Measurements from ENCODE around the gene FAM53A. TPM values are rescaled to one million over a fixed set of nuclear protein-coding genes. Genes with fewer than 3 reads are reported as not detected.
"Not testable (repeated sequence)": the region's sequence is repeated elsewhere in the genome, so short reads cannot be mapped to it uniquely, and the experiment has no call there.

The FAM53A gene
- total RNA-seq, 4 donors from 2014 or later, result 1.2 to 18.4 (median 4.9) TPM

DNA sequence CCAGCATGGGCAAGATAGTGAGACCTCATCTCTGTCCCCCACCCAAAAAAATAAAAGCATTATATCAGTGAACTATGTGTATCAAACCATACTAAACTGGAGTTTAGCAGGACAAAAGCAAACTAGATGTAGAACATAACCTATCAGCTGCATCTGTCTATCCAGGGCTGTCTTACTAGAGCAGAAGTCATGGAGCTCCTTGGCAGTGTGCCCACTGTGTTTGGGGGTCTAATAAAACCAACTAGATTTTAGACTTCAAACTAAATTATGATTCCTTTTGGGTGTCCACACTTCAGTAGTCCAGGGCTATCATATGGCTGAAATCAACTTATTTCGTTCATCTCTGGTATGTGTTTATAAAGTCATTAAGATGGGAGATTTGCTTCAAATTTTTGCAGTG lies 19.8 kb upstream of the FAM53A start:
- H3K27me3 ChIP-seq, result no peaks in the 10 kb centered on the region
- peaks cover 0 to 69% of the 10 kb centered on the region in 2 donors for H3K36me3 ChIP-seq
- H3K27ac ChIP-seq, result no peak overlapping the region
- 80 to 100% methylated on average over 1 of the region's 1 CpG for WGBS, 2 donors (ENCODE audit: low coverage in 1 of 2)
- no peak overlapping the region for H3K4me3 ChIP-seq
- ATAC-seq, result no peak
- peaks cover 0 to 5% (median 0%) of the 10 kb centered on the region in 3 donors for H3K4me1 ChIP-seq
- no peaks in the 10 kb centered on the region for H3K9me3 ChIP-seq
- TF ChIP-seq EP300 (IDR thresholded peaks at IDR 0.05) (no peak), POLR2A (IDR thresholded peaks at IDR 0.05) (no peak), POLR2AphosphoS5 (IDR thresholded peaks at IDR 0.05) (no peak)
- TF ChIP-seq, protein P1, sequence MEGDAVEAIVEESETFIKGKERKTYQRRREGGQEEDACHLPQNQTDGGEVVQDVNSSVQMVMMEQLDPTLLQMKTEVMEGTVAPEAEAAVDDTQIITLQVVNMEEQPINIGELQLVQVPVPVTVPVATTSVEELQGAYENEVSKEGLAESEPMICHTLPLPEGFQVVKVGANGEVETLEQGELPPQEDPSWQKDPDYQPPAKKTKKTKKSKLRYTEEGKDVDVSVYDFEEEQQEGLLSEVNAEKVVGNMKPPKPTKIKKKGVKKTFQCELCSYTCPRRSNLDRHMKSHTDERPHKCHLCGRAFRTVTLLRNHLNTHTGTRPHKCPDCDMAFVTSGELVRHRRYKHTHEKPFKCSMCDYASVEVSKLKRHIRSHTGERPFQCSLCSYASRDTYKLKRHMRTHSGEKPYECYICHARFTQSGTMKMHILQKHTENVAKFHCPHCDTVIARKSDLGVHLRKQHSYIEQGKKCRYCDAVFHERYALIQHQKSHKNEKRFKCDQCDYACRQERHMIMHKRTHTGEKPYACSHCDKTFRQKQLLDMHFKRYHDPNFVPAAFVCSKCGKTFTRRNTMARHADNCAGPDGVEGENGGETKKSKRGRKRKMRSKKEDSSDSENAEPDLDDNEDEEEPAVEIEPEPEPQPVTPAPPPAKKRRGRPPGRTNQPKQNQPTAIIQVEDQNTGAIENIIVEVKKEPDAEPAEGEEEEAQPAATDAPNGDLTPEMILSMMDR (IDR thresholded peaks at IDR 0.05), result no peak

DNA sequence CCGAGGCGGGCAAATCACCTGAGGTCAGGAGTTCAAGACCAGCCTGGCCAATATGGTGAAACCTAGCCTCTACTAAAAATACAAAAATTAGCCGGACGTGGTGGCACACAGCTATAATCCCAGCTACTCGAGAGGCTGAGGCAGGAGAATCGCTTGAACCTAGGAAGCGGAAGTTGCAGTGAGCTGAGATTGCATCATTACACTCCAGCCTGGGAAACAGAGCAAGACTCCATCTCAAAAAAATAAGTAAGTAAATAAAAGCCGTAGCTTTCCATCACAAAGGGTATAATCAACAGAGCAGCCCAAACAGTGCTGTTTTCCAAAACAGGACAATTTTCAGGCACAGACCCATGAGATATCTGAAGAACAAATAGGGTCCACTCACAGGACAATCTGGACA lies 17.6 kb upstream of the FAM53A start:
- H3K36me3 ChIP-seq, result peaks cover 0 to 90% of the 10 kb centered on the region in 2 donors
- H3K27me3 ChIP-seq, H3K4me1 ChIP-seq, H3K4me3 ChIP-seq, H3K9me3 ChIP-seq, ATAC-seq, H3K27ac ChIP-seq: not testable (repeated sequence)
- WGBS, 2 donors (ENCODE audit: low coverage in 1 of 2), result 43 to 80% methylated on average over 1 to 8 of the region's 8 CpGs

DNA sequence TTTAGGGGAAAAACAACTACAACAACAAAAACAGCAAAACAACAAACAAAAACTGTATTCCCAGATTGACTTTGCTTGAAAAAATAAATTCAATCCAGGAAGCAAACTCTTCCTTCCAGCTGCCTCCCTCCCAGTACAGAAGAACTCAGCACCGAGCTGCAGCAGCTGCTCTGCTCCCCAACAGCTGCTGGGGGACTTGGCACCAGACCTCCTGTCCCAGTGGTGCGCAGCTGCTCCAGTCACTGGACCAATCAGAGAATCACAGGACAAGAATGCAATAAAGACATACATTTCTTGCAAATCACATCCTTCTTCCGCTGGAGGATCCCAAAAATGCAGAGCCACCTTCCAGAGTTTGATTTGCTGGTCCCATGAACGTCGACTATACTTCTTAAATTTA lies 11.8 kb upstream of the FAM53A start:
- Histone ChIP-seq H3K36me3 (peaks cover 0 to 100% of the 10 kb centered on the region in 2 donors), H3K9me3 (no peaks in the 10 kb centered on the region), H3K4me3 (no peak overlapping the region), H3K27ac (no peak overlapping the region), H3K27me3 (no peaks in the 10 kb centered on the region), H3K4me1 (no peaks in the 10 kb centered on the region)
- no peak for TF ChIP-seq EP300 (IDR thresholded peaks at IDR 0.05)
- TF ChIP-seq, protein P1 (IDR thresholded peaks at IDR 0.05), result no peak
- TF ChIP-seq POLR2A (IDR thresholded peaks at IDR 0.05), result no peak
- TF ChIP-seq POLR2AphosphoS5 (IDR thresholded peaks at IDR 0.05), result no peak
- ATAC-seq, result no peak
- WGBS, 2 donors (ENCODE audit: low coverage in 1 of 2), result 65 to 80% methylated on average over 4 to 5 of the region's 5 CpGs

DNA sequence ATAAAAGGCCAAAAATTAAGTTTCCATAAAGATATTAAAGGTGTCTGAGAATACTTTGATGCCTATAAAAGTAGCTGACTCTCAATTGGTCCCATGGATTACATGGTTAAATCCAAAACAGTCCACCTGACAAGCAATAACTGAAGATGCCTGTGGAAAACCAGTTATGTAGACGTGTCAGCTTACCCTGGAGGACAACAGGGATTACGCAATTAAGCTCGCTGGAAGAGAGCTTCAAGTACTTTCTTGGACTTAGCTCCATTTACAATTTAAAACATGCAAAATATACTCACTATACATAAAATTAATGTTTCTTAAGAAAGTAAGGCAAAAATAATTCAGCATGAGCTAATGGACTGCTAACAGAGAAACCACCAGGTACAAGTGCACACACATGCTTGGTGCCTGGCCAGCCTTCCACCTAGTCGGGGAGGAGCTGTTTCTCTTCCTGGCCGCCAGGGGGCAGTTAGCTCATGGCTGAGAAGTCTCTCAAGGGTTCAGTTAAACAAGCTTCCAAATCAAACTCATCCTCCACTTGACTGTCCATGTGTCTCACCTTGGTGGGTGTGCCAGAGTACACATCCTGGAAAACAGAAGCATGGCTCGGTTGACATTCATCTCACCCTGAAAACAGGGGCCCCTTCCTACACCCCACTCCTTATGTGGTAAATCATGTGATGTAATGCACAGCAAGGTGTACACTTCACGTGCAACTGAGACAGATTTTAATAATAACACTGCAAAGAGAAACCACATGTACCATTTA lies 9.2 kb upstream of the FAM53A start:
- no peaks in the 10 kb centered on the region for H3K4me1 ChIP-seq
- H3K27me3 ChIP-seq, result no peaks in the 10 kb centered on the region
- H3K9me3 ChIP-seq, result no peaks in the 10 kb centered on the region
- no peak overlapping the region for H3K27ac ChIP-seq
- peak; percentile 84 for ATAC-seq
- WGBS, 2 donors (ENCODE audit: low coverage in 1 of 2), result 38 to 50% methylated on average over 2 to 6 of the region's 7 CpGs
- no peak overlapping the region for H3K4me3 ChIP-seq
- TF ChIP-seq EP300 (IDR thresholded peaks at IDR 0.05), result no peak
- TF ChIP-seq, protein P1 (IDR thresholded peaks at IDR 0.05), result peak in 3 of 4 experiments; percentile 81 to 92 (median 82)
- H3K36me3 ChIP-seq, result peaks cover 0 to 83% of the 10 kb centered on the region in 2 donors

DNA sequence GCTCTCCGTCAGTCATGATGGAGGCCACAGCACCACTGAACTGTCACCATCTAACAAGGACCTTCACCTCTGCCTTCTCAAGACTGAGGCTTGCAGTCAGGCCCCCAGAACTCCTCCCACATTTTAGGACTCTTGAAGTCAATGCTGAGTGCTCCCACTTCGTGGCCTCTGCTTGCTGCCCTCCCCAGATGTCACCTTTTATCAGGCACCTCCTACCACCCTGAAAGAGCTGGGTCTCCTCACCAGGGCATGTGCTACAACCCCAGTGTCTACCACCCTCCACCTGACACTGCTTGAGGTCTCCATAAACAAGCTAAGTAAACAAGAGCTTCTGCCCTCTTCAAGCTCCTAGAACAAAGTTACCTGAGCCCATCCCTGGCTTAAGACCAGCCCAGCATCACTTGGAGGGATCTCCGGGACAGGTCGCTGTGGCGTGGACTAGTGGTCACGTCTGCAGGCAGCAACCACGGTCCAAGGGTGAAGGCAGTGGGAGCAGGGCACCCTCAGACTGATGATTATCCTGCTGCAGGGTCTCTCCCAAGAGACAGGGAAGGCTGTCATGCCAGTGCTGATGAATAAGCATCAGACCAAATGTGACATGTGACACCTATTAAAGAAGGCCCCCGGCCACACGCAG lies 7.7 kb upstream of the FAM53A start:
- TF ChIP-seq, protein P1 (IDR thresholded peaks at IDR 0.05), result no peak
- TF ChIP-seq EP300 (IDR thresholded peaks at IDR 0.05), result no peak
- no peak for TF ChIP-seq POLR2AphosphoS5 (IDR thresholded peaks at IDR 0.05)
- TF ChIP-seq POLR2A (IDR thresholded peaks at IDR 0.05), result no peak
- Histone ChIP-seq H3K9me3 (no peaks in the 10 kb centered on the region), H3K36me3 (peaks cover 0 to 68% of the 10 kb centered on the region in 2 donors), H3K27me3 (no peaks in the 10 kb centered on the region), H3K27ac (no peak overlapping the region), H3K4me3 (no peak overlapping the region), H3K4me1 (no peaks in the 10 kb centered on the region)
- WGBS, 2 donors (ENCODE audit: low coverage in 1 of 2), result 80% methylated on average over 1 of the region's 9 CpGs; no CpG with 5 or more reads in 1 of the 2 donors
- no peak for ATAC-seq

Data from gastroesophageal sphincter (tissue), 4 donors.